ENCODE results near the gene ROR1.

- TF ChIP-seq CTCF (conservative IDR thresholded peaks at IDR 0.05; ENCODE audit: low read length) (no peak), EZH2phosphoT487 (IDR thresholded peaks at IDR 0.05; ENCODE audit: borderline replicate concordance, low read depth, low read length) (no peak)
These were observed 6.7 kb downstream of the ROR1 start for GRCh38 chr1:63780565-63780964.

Data from OCI-LY7 (cell line).